Keratinocyte (primary cell): ENCODE results near the gene OR2F1.

Experiments used
- EZH2 ChIP-seq: IDR thresholded peaks from one replicate; pipeline ENCODE4 v1.6.1; 2012; ENCODE audit warnings: inconsistent platforms, mild to moderate bottlenecking, low read length, moderate library complexity
- TF ChIP-seq, protein P1 (sequence below), 3 experiments: IDR thresholded peaks in 1 of 3; conservative IDR thresholded peaks in 1 of 3; optimal IDR thresholded peaks in 1 of 3; 2 replicates in 2 of 3; 3 replicates in 1 of 3; pipeline versions ENCODE3 to v1.5.1; 2011; ENCODE audit warnings: low read length in 3 of 3, mild to moderate bottlenecking in 3 of 3, moderate library complexity in 2 of 3, control low read depth in 1 of 3, inconsistent platforms in 1 of 3; ENCODE audit not compliant: insufficient read depth in 2 of 3; ENCODE audit errors: extremely low read depth in 1 of 3

DNA sequence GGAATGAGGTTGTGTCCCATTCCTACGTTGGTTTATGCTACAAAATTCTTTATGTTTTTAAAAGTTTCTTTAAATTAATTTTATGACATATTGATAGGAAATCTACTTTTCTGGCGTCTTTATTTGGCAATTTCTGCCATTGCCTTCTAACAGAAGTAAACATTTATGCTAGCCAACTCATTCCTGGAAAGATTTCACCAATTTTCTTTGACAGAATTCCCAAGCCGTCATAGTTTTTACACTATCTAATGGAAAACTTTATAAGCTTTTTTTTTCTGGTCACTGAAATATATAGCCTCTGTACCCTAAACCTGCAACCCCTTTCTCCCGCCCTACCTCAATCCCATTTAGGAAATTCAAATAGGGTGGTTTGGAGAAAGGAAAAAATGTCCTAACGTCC lies 46.5 kb upstream of the OR2F1 start:
- TF ChIP-seq EZH2: no peak
- TF ChIP-seq, protein P1, sequence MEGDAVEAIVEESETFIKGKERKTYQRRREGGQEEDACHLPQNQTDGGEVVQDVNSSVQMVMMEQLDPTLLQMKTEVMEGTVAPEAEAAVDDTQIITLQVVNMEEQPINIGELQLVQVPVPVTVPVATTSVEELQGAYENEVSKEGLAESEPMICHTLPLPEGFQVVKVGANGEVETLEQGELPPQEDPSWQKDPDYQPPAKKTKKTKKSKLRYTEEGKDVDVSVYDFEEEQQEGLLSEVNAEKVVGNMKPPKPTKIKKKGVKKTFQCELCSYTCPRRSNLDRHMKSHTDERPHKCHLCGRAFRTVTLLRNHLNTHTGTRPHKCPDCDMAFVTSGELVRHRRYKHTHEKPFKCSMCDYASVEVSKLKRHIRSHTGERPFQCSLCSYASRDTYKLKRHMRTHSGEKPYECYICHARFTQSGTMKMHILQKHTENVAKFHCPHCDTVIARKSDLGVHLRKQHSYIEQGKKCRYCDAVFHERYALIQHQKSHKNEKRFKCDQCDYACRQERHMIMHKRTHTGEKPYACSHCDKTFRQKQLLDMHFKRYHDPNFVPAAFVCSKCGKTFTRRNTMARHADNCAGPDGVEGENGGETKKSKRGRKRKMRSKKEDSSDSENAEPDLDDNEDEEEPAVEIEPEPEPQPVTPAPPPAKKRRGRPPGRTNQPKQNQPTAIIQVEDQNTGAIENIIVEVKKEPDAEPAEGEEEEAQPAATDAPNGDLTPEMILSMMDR (optimal IDR thresholded peaks at IDR 0.05 in 1 of 3, IDR thresholded peaks at IDR 0.05 in 1 of 3, conservative IDR thresholded peaks at IDR 0.05 in 1 of 3; ENCODE audit: extremely low read depth in 1 of 3, insufficient read depth in 2 of 3, low read length in 3 of 3): no peak
